Activated CD8-positive, alpha-beta memory T cell treated with anti-CD3 and anti-CD28 coated beads, Interleukin-2, amount 50 U/mL, for 4 hours (primary cell): ENCODE results near the gene EPHB1.

Source experiments
- DNase-seq: peaks from one replicate; pipeline ENCODE4 v3.0.0-alpha.2; 2020

The EPHB1 gene

DNA sequence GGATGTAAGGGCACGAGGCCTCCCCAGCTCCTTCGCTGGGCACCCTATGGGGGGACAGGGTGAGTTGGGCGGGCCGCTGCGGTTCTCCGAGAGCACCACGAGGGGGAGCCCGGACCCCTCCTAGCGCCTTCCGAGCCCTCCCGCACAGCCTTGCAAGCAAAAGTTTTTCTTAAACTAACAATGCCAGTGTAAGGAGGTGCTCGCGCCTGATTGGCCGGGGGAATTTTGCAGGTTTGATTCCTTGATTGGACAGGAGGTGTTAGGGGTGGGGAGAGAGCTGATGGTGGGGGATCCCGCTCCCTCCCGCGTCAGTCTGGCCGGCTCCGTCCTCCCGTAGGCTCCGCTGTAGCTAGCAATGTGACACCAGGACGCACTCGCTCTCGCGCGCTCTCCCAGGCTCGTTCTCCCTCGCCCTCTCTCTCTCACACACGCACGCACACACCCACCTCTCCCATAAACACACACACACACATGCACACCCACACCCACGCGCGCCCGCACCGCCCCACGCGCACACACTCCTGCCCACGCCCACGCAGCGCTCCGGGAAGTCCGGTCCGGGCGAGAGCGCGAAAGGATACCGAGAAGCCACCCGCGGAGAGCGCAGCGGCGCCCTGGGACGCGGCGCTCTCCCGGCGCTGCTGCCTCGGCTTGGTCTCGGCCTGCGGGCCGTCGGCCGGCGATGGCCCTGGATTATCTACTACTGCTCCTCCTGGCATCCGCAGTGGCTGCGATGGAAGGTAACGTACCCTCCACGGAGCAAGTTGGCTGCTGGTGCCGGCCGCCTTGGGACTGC, at the start of gene EPHB1:
TSS of gene EPHB1 (plus strand) at position 311 of the 796 bp plus-strand sequence.
- DNase-seq: peak; percentile 32

- DNase-seq: no peak
Observed at GRCh38 chr3:134748698-134749097, 46.4 kb upstream of the EPHB1 start.

DNA sequence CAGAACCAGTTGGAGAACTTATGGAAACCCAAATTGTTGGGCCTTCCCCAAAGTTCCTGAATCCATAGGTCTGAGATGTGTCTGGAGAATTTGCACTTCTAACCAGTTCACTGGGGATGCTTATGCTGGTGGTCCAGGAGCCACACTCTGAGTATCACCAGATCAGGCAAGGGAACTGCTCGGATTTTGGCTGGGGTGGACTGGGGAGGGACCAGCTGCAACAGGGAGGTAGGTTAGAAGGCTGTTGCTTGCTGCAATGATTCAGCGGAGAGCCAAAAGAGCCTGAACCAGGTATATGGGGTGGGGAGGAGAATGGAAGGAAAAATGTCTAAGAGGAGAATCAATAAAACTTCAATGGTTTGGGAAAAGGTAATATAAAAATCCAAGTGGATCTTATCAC, 45.9 kb upstream of the EPHB1 start:
- DNase-seq: no peak

GRCh38 chr3:134749802-134750553, 45.1 kb upstream of the EPHB1 start:
- DNase-seq: no peak

DNA sequence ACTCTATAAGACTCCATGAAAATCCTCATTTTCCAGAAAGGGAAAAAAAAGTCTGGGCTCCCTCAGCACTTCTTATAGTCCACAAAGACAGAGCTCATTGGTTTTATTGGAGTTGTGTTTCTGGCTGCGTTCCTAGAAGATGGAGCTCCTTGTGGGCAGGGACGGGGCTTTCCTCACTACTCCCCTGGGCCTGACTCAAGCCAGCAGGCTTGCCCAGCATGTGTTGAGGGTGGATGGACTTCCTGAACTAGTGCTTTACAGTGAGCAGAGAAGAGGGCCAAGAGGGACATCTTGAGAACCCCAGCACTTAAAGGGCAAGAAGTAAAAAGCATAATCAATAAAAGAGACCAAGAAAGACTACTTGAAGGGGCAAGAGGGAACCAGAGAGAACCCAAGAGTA, 43.2 kb upstream of the EPHB1 start:
- DNase-seq: no peak

GRCh38 chr3:134752761-134753461, 42.1 kb upstream of the EPHB1 start:
- no peak for DNase-seq

- DNase-seq: no peak
Observed at GRCh38 chr3:134753999-134754742, 40.9 kb upstream of the EPHB1 start.

DNA sequence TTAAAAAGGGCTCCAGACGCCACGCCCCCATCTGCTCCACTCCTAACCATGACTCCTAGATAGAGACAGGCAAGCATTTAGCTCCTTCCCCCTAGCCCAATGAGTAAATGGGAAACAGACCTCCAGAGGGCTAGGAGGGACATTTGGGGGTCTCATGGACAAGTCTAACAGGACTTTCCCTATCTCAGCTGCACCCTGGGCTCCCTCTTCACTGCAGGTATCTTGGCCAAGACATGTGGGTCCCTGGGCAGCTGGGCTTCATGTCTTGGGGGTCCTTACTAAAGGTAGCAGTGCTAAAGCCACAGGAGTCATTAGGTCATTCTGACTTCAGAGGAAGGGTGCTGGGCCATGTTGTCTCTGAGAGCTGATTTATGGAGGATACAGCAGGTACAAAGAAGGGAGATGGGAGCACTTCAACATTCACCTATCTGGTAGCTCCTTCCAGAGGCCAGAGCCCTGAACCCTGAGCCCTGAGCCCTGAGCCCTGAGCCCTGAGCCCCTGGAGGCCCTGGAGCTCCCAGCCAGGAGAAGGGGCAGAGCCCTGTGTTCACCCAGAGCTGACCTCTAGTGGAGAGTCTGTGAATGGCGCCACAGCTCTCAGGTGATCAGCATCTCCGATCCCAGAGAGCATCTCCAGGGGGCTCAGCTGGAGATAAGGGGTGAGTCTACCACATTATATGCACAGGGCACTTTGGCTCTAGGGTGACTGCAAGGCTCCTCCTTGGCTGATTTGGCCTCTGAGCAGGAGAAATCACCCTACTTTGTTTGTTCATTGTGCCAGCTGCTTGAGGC, 40.1 kb upstream of the EPHB1 start:
- DNase-seq: no peak

DNA sequence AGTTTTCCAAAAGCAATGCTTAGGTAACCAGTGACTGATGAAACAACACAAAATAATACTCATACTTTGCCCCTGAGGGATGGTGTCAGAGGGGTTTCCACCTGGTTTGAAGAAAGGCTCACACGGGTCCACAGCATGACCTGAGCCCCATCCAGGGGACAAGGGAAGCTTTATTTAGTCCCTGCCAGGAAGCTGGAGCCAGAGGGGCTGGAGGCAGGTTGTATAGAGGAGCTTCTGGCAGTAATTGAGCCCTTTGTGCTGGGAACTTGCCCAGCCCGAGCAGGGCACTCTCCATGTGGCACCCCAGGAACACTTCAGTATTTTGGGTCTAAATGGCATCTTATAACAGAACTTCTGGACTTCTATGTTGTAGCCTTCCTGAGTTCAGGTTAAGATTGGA, 39.2 kb upstream of the EPHB1 start:
- no peak for DNase-seq

DNA sequence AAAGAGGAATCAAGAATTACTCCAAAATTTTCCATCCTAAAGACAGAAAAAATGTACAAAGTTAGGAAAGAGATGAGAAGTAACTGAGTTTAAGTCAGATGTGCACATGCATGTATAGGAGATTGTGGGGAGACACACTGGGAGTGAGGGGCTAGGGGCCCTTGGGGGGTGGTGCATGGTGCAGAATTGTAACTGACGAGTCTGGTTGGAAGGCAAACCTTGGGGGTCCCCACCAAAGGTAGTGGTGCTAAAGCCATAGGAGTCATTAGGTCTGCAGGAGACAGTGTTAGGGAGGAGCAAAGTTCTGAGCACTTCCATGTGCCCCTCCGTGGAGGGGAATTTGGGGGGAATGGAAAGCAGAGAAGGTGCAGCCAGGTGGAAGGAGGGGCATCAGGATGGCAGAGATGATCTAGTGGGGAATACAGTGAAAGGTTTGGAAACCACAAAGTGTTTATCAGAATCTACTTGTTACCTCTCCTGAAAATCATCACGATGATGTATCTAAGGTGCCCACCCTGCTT, 37.5 kb upstream of the EPHB1 start:
- no peak for DNase-seq

- no peak for DNase-seq
Observed at GRCh38 chr3:134761213-134761612, 33.8 kb upstream of the EPHB1 start.

DNA sequence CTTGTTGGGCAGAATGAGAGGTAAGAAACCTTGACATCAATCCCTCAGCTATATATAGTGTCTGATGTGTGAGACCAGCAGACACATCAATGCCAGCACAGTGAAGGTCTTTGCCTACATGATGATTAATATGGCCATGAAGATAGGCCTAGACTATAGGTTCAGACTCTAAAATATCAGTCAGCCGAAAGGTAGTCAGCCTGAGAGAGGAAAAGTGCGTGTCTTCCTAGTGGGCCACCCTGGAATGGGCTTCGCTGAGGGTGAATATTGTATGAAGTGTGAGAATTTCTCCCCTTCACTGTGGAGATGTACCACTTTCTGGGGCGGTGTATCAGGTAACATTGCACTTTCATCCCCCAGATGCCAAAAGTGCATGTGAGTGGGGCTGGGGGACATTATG, 33.0 kb upstream of the EPHB1 start:
- DNase-seq: no peak

GRCh38 chr3:134765468-134765867, 29.6 kb upstream of the EPHB1 start:
- no peak for DNase-seq

DNA sequence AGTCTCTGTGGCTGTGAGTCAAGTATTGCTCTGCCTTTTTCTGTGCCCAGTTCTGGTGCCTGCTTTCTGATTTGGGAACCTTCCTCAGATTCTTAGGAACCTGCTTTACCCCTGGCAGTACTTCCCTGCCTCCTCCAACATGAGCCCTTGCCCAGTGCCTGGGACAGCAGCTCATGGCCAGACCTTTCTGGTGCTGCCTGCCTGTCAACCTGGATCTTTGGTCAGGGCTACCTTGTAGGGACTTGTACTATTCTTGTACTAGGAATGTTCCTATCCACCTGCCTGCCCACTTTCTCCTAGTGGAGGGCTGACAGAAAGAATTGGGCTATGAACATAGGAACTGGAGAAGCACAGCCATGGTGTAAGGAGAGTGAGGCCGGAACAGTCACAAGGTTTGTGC, 28.8 kb upstream of the EPHB1 start:
- no peak for DNase-seq

DNA sequence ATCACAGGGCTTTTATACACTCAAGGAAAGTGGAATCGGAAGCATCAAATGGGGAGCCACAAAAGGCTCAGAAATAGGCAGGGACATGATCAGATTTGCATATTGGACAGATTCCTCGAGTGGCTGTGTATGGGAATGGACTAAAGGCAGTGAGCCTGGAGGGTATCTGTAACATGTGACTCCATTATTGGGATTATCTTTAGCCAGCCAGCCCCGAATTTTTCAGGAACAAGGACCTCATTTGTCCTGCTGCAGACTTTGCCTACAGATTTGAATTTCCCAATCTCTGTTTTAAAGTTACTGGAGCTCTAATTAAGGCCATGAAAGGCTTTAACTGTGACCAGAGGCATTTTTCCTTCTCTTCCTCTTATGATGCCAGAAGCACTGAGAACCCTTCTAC, 26.9 kb upstream of the EPHB1 start:
- DNase-seq: no peak

- DNase-seq: no peak
Observed at GRCh38 chr3:134768837-134769236, 26.2 kb upstream of the EPHB1 start.

GRCh38 chr3:134769287-134769868, 25.7 kb upstream of the EPHB1 start:
- DNase-seq: no peak

DNA sequence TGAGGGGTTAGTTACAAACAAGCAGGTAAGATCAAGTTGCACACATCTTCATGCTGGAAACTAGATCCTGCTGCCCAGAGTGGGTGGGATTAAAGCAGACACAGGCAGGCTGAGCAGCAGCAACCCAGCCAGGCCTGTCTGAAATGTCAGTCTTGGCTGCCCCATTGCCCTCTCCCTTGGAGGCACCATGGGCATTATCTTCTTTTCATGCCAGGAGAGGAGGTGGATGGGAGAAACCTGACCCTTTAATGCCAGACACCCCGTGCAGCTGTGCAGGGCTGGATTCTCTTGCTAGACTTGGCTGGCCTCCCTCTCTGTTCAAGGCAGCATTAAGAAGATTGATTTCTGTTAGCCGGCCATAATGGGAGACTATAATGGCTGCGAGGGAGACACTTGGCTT, 23.0 kb upstream of the EPHB1 start:
- DNase-seq: no peak

DNA sequence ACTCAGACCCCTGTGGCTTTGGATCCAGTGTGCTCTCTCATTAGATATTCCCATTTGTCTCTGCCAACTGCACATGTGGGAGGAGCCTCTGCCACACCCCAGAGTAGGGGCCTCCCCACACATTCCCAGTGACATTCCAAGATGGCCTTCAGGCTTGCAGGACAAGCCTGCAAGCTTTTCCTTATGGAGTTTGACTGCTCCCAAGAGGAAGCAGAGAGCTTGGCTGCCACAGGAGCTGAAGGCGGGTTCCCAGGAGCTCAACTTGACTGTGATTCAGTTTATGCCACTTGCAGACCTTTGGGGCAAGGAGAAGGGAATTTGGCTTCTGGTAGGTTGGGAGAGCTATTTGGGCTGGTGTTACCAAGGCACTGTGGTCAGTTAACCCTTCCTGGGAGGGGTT, 22.5 kb upstream of the EPHB1 start:
- DNase-seq: no peak

- no peak for DNase-seq
Observed at GRCh38 chr3:134775831-134776230, 19.2 kb upstream of the EPHB1 start.

- no peak for DNase-seq
Observed at GRCh38 chr3:134776518-134776917, 18.5 kb upstream of the EPHB1 start.

- no peak for DNase-seq
Observed at GRCh38 chr3:134777341-134777740, 17.7 kb upstream of the EPHB1 start.
